Hair follicle dermal papilla cell (primary cell): ENCODE results near the gene XIAP. TPM values are rescaled to one million over a fixed set of nuclear protein-coding genes. Genes with fewer than 3 reads are reported as not detected.

Experiments
- small RNA-seq: library from RNA; depleted of rRNA; stranded (forward); fragments of <200 nt; gene quantifications from one replicate; pipeline ENCODE3, GENCODE V24; 2012
- total RNA-seq: library from RNA; depleted of rRNA; stranded (reverse); fragments of >200 nt; gene quantifications from 2 replicates; pipeline ENCODE4 v1.2.3, GENCODE V29; 2012

Gene XIAP
- 26.1 and 30.2 TPM in 2 replicates for total RNA-seq

GRCh38 chrX:123859846-123860838 is at the start of gene XIAP:
XIAP (plus strand) TSS chrX:123860053; CDS start chrX:123885663, 25,610 bp downstream.

GRCh38 chrX:123961268-123962005 is 101.6 kb downstream of the XIAP start, which contains the start of gene STAG2:
STAG2 (plus strand) TSS chrX:123961706; CDS start chrX:124022628, 60,922 bp downstream.

Small RNAs within 50 kb of the gene (small RNA-seq; reads per million reads assigned to genes)
- not detected for gene RF00019
- not detected for gene RN7SL190P
- gene RNU6-122P, result not detected

Other genes with a start within 250 kb of the XIAP start
- 56.8 and 81.0 TPM in 2 replicates for gene THOC2, start 127.0 kb upstream of the XIAP start, total RNA-seq
- gene STAG2, start 101.7 kb downstream of the XIAP start, total RNA-seq, result 63.3 and 85.0 TPM in 2 replicates